GM21529 (cell line): ENCODE data around the gene PIGO.

Experiments used
- ATAC-seq: cut with Tn5 transposase; IDR thresholded peaks from one replicate; pipeline ENCODE4 v1.9.1; 2021; ENCODE audit not compliant: unreplicated experiment

Gene PIGO

DNA sequence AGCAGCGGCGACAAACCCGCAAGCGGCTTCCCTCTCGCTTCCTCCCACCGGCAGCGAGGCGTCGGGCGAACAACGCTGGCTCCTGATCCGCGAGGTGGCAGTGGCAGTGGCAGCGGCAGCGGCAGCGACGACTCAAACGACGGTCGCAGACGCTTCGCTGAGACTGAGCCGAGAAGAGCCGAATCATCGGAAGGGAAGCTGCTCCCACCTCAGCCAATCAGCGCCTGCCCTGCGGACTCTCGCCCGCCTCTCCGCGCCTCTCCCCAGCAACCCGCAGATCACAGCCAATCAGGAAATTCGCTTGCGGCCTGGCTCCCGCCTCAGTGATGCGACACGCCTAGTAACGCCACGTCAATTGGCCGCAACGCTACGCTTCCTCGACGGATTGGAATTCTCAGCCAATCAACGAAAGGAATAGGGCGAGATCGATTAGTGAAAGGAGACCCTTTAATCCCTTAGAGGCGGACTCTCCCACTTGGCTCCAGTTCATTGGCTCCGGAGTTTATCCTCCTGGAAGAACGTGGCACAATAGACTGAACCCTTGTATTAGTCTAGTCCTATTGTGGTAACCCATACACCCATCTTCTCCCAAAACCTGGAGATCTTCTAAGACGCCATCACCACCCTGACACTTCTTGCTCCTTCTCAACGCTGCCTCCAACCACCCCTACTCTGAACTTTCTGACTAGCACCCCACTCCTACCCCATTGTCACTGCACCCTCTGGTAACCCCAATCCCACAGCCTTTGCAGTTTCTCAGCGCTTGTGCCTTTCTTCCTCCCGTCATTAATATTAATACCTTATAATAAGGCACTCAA lies 23.7 kb downstream of the PIGO start, which contains the start of gene VCP:
Gene VCP (minus strand): TSS at position 165 of the 818 bp plus-strand sequence. CDS start 272 bp downstream, outside the sequence.
- peak; percentile 87 for ATAC-seq

DNA sequence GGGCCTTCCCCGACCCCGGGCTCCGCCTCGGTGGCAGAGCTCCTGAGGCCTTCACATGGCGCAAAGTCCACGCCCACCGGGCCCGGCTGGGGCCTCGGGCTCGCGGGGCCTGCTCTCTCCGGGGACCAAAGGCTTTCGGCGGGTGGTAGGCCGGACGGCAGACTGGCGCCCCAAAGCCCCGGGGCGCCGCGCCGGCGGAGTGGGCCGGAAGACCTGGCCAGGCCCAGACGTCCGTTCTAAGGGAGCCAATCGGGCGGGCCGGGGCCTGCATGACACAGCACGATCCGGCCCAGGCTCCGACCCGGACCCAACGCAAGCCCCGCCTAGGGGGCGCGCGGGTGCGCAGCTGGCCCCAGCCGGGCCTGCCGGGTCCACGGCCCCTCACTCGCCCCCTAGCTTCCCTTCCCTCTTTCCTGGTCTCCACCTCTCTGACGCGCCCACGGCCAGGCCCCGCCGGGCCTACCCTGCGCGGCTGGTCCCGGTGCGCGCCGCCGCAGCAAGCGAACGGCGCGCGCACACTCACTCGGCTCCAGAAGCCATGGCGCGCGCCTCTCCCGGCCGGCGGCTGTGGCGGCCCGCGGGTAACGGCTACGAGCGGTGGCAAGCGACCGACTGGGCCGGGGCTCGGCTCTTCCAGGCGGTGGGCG lies 24.5 kb downstream of the PIGO start:
- peak; percentile 50 for ATAC-seq

DNA sequence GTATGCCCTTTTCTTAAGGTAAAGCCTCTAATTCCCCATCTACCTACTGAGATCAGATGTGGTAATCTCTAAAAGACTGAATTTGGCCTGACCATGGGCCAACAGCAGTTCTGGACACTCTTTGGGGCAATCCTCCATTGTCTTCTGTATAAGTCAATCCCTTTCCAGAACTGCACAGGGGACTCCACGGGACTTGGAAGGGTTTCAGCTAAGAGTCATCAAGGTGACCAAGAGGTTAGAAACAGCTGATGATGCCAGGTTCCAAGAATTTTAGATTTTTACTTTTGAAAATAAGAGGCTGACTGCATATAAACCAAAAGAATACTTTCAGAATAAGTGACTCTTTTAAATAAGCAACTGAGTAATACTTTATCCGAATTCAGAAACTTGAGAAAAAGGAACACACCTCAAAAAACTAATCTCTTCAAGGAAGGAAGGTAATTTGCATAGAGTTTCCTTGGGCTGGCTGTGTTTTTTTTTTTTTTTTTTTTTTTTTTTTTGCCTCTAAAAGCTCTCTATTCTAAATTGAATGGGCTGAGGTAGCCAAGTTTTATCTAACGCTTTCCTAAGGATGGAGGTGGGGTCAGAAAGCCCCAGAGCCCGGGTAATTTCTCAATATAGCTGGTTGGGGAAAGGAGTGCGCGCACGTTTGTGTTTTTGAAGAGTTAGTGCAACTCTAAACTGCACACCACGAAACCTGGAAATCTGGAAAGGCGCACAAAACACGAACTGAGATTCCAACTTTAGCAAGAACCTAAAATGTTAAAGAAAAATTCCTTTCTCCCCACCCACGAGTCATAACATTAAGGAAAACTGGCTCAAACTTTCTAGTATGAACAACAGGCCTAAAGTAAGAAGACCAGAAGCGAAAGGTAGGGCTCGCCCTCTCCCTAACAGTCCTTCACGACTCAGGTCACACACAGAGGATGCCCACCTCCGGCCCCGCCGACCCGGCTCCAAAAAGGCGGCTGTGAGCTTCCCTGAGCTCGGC lies 25.3 kb downstream of the PIGO start:
- ATAC-seq, result no peak

DNA sequence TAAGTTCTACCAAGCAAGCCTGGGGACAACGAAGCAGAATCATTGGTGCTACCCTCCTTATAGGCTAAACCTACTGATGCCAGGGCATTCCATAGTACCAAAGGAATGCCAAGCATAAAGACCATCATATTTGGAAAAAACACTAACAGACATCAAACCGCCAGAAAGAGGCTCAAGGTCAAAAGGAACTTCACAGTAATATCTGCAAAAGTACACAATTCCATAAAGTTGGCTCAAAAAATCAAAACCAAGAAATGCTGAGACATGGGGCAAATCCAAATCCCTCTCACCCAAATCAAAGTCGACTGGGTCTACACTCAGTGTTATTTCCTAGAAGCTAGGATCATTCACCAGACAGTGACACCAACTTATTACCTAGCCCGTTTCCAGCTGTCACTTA lies 27.4 kb downstream of the PIGO start:
- no peak for ATAC-seq

DNA sequence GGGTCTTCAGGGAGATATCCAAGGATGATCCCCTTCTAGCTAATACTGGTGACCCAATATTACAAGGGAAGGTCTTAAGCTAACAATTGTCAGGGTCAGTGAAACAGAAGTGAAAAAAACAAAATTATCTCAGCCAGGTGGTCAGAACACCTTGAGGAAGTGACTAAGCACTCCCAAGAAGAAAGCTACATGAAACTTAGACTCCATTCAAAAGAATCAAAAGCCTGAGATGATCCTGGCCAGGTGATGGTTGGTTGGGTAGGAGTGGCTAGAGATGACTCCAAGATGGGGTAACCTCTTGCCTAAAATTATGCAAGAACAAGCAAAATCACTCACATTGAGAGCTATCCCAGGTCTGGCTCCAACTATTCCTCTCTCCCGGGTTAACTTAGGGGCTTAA lies 29.3 kb downstream of the PIGO start:
- ATAC-seq, result no peak

DNA sequence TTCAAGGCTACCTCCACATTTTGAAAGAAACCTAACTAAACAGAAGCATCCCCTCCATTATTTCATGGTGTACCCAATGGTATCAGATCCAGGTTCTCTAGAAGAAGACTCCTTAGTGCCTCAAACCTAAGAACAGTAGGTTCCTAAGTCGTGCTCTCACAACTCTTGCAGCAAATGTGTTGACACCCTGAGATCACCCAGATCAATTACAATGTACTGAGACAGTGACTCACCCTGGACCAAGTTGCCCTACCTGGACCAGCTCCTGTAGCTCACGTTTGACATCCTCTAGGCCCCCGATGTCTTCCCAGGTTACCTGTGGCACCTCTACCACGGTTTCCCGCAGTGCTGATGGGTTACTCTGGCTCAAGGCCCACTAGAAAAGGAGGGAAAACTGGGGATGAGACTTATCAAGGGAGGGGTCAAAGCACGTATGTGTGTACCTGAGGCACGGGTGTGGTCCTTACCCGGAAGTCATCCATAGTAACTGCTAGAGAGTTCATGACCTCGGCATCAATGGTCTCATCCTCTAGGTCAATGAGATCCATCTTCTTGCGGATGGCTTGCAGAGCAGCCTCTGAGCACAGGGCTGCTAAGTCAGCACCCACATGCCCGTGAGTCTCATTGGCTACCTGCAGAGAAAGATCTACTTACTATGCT lies 35.7 kb downstream of the PIGO start:
- ATAC-seq, result no peak

DNA sequence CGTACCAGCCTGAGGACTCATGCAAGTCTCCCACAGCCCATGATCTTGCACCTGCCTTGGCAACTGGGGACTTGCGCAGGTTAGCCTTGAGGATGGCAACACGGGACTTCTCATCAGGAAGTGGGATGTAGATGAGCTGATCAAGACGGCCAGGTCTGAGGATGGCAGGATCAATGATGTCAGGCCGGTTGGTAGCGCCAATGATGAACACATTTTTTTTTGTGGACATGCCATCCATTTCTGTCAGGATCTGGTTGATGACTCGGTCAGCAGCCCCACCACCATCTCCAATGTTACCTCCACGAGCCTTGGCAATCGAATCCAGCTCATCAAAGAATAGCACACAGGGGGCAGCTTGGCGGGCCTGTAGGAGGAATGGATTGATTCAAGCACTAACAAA lies 37.0 kb downstream of the PIGO start:
- no peak for ATAC-seq

DNA sequence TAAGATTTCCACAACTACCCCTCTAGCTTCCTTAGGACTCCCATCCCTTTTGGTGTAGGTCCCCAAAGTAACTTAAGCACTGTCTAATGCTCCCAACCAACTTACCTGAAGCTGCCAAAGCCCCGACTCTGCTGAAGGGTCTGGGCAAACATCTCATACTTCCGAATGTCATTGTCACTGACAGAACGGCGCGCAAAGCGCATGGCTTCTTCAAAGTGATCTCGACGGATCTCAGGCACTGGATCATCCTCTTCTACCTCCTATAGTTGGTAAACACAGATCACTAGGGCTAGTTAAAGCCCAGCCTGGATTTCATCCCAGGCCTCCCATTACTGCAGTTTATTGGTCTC lies 39.1 kb downstream of the PIGO start:
- ATAC-seq, result no peak

DNA sequence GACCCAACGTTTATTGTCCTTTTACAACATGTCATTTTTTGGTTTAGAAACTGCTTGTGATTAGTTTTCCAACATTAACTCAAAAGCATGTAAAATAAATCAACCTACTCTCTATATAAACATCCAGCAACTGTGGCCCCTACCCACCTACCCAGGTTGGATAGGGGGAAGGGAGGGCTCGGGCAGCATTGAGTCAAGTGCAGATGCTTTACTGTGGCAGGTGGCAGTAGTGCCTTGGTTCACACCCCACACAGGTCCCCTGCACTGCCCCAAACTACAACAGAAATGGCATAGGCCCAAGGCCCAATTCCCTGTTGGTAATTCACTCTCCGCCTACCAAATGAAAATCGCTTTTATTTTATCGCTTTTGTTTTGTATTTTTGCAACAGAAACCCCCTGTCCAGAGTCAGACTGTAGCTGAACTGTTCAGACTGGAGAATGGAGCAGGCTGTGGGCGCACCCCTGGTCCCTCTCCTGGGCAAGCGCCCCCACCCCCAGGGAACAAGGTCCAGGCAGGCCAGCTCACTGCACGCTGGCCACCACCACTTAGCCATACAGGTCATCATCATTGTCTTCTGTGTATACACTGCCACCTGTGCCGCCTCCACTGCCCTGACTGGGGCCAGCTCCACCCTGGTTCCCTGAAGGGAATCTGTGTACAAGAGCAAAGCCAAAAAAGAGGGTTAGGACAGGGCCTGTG lies 39.7 kb downstream of the PIGO start:
- no peak for ATAC-seq

DNA sequence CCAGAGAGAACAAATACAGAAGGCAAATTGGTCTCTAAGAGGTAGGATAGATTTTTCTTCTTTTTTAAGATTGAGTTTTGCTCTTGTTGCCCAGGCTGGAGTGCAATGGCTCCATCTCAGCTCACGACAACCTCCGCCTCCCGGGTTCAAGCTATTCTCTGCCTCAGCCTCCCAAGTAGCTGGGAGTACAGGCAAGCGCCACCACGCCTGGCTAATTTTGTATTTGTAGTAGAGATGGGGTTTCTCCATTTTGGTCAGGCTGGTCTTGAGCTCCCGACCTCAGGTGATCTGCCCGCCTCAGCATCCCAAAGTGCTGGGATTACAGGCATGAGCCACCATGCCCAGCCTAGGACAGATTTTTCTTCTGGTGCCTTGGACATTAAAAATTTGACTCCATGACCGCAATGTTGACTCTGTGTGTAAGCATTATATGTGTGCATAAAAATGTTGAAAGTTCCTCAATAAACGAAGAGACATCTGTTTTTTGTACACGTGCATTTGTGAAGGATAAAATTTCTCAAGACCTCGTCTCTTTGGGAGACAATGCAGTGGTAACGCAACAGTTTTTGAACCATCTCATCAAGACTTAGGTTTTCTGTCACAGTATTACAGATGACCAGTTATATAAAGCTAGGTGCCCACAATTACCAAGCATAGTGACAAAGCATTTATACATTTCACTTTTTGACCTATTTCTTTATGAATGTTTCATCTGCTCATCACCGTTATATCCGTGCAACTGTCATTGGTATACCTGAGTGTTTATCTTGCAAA lies 41.3 kb downstream of the PIGO start:
- ATAC-seq, result no peak

DNA sequence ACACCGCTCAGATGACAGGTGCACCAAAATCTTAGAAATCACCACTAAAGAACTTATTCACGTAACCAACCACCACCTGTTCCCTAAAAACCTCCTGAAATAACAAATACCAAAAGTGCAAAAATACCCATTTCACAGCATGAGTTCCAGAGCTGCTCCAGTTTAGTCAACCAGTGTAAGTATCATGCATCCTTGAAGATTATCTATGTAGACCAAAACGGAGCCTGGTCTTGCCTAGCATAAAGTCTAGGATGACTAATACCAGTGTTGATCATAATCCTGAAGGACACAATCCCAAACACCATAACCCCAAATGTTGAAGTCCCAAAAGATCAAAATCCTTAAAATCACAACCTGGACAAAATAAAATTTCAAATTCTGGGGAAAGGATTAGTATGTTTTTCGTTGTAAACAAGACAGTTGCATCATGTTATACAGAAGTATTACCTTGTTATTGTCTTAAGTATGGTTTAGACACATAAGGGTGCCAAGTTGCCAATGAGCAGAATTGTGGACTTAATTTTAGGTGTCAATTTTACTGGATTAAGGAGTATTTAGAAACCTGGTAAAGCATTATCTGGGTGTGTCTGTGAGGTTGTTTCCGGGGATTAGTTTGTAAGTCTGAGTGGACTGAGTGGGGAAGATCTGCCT lies 42.1 kb downstream of the PIGO start:
- no peak for ATAC-seq

DNA sequence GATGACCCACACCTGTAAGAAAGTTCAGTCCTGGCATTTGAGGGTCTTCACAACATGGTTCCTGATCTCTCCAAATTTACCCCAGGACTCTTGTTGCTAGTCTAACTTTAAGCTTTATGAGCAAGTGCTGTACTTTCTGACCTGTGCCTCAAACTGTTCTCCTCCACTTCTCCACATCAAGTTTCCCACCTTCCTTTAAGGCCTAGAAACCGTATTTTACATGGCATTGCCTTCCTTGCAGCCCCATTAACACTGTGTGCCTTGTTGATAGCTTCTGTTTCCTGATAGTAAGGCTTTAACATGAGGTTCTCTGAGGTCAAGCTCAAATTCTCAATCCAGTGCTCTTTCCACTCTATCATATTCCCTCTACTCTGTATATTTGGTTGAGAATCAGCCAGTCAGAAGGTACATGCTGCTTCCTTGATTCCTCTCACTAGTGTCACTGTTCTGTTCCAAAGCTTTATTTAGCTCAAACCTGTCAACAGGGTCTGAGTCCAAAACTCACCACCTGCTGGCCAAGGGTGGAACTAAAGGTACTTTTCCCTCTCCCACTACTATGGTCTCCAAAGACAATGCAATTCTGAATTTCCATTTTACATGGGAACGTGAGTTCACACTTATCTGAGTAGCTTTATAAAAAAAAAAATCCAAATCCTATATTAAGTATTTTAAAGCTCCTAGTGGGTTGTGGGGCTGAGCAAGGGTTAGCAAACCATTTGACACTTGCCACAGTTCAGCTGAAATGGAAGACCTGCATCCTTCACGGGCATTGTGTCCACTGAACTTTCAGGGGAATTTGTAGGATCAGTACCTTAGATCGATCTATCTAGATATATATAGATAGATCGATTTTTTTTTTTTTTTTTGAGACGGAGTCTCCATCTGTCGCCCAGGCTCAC lies 45.1 kb downstream of the PIGO start:
- ATAC-seq, result no peak

DNA sequence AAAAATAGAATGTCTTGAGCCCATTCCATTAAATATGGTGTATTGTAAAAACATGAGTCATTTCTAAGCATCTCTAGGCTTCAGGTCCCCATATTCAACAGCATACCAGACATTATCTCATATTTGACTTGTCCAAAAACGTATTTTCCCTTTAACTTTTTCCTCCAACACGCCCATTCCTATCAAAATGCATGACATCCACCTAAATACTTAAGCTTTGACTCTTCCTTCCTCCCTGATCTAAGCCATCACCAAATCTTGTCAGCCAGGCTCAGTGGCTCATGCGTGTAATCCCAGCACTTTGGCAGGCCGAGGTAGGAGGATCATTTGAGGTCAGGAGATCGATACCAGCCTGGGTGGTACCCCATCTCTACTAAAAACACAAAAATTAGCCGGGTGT lies 47.9 kb downstream of the PIGO start:
- ATAC-seq, result no peak

DNA sequence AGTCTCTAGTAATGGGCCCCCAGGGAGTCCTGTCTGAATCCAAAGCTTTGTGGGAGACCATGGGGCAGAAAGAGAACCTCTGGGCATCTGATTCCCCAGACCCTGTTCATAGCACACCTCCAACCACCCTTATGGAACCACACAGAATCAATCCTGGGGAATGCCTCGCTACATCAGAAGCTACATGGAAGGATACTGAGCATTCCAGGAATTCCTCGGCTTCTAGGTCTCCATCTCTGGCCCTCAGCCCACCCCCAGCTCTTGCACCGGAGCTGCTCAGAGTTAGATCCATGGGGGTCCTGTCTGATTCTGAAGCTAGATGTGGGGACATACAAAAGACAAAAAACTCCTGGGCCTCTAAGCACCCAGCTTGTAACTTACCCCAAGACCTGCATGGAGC lies 52.3 kb downstream of the PIGO start:
- no peak for ATAC-seq

DNA sequence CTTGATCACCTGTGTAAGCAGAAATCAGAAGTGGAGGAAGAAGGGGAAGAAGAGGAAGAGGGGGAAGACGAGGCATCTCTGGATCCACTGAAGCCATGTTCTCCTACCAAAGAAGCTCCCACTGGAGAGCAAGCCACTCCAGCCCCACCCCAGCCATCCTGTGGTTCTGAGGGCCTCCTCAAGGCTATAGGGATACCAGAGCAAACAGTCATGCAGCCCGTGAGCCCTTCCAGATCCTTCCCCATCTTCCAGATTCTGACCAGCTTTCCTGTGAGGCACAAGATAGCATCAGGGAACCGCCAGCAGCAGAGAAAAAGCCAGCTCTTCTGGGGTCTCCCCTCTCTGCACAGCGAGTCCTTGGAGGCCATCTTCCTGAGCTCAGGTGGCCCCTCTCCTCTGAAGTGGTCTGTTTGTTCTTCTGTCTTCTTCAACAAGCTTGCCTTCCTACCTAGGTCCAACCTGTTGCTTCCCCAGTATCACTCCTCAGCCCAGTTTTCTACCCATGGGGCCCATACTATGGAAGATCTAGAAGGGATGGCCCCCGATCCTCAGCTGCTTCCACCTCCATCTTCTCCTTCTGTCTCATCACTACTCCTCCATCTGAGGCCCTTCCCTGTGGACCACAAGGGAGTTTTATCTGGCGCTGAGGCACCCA lies 53.4 kb downstream of the PIGO start:
- no peak for ATAC-seq

DNA sequence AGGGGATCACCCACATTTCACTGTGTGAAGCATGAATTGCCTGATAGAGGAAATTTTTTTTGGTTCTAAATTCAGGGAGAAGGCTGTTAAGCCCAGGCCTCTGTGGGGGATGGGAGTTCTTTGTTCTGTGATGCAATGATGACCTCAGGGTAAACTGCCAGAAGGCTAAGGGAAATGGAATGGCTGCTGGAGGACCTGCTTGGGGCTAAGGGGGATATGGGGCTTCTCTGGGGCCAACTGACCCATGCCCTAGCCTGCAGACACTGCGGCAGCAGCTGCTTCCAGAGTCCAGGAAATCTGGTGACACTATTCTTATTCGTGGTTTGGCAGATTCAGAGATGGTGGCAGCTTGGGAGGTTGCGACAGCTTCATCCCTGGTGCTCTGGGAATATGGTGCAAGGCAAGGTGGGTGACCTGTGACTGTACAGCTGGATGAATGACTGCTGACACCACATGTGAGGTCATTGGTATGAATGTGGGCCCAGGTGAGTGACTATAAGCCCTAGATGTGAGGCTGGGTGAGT lies 54.2 kb downstream of the PIGO start:
- ATAC-seq, result no peak
